Pulmonary artery endothelial cell (primary cell): ENCODE data around the gene CMSS1. TPM values are rescaled to one million over a fixed set of nuclear protein-coding genes. Genes with fewer than 3 reads are reported as not detected.
A peak's percentile ranks its signal among the peaks of the same experiment; 100 is the strongest.
"Not testable (repeated sequence)": the region's sequence is repeated elsewhere in the genome, so short reads cannot be mapped to it uniquely, and the experiment has no call there.

Experiments
- DNase-seq: peaks from one replicate; pipeline ENCODE4 v3.0.0-alpha.2; 2011; ENCODE audit warnings: low read depth, low spot score
- total RNA-seq: library from RNA; depleted of rRNA; stranded (reverse); fragments of >200 nt; gene quantifications from 2 replicates; pipeline ENCODE4 v1.2.3, GENCODE V29; 2014

The CMSS1 gene
- total RNA-seq, 1 donor from 2014 or later: 15.0 TPM

GRCh38 chr3:100051513-100051912 lies 233.9 kb downstream of the CMSS1 start:
- DNase-seq: not testable (repeated sequence)

- DNase-seq: no peak
Measured at GRCh38 chr3:100053951-100054620, 236.4 kb downstream of the CMSS1 start.

- no peak for DNase-seq
Measured at GRCh38 chr3:100057716-100058575, 240.3 kb downstream of the CMSS1 start.

- DNase-seq: no peak
Measured at GRCh38 chr3:100059472-100059871, 241.8 kb downstream of the CMSS1 start.

GRCh38 chr3:100060685-100061484 lies 243.2 kb downstream of the CMSS1 start:
- DNase-seq: no peak

- DNase-seq: no peak
Measured at GRCh38 chr3:100062665-100063064, 245.0 kb downstream of the CMSS1 start.

- no peak for DNase-seq
Measured at GRCh38 chr3:100063929-100064461, 246.3 kb downstream of the CMSS1 start.

GRCh38 chr3:100067589-100067988 lies 249.9 kb downstream of the CMSS1 start:
- DNase-seq: no peak

- peak; percentile 59 for DNase-seq
Measured at GRCh38 chr3:100068826-100069225, 251.2 kb downstream of the CMSS1 start.

GRCh38 chr3:100069472-100069871 lies 251.8 kb downstream of the CMSS1 start:
- no peak for DNase-seq

GRCh38 chr3:100072326-100073048 lies 254.8 kb downstream of the CMSS1 start:
- no peak for DNase-seq

GRCh38 chr3:100073049-100073713 lies 255.5 kb downstream of the CMSS1 start:
- no peak for DNase-seq

- DNase-seq: no peak
Measured at GRCh38 chr3:100073714-100074307, 256.1 kb downstream of the CMSS1 start.

- DNase-seq: no peak
Measured at GRCh38 chr3:100075196-100075595, 257.5 kb downstream of the CMSS1 start.

GRCh38 chr3:100075851-100076730 lies 258.4 kb downstream of the CMSS1 start:
- DNase-seq: no peak

GRCh38 chr3:100076731-100077529 lies 259.3 kb downstream of the CMSS1 start:
- no peak for DNase-seq

- no peak for DNase-seq
Measured at GRCh38 chr3:100079328-100079727, 261.7 kb downstream of the CMSS1 start.

- DNase-seq: no peak
Measured at GRCh38 chr3:100080573-100080972, 262.9 kb downstream of the CMSS1 start.
